Ammon's horn (tissue), 1 donor: ENCODE data around the gene NCKAP1.
"Not testable (repeated sequence)": the region's sequence is repeated elsewhere in the genome, so short reads cannot be mapped to it uniquely, and the experiment has no call there.

ENCODE experiments used
- DNase-seq: peaks from one replicate; pipeline ENCODE4 v3.0.0-alpha.2; 2016; ENCODE audit warnings: low spot score

NCKAP1 gene

GRCh38 chr2:182999348-183000028, 38.8 kb downstream of the NCKAP1 start:
- DNase-seq = no peak

GRCh38 chr2:182994228-182994912, 43.9 kb downstream of the NCKAP1 start:
- no peak for DNase-seq

- DNase-seq = no peak
These were observed 55.3 kb downstream of the NCKAP1 start for GRCh38 chr2:182982941-182983340.

- not testable (repeated sequence) for DNase-seq
These were observed 56.8 kb downstream of the NCKAP1 start for GRCh38 chr2:182981475-182981874.

- DNase-seq = no peak
These were observed 57.6 kb downstream of the NCKAP1 start for GRCh38 chr2:182980652-182981051.

GRCh38 chr2:182980115-182980514, 58.1 kb downstream of the NCKAP1 start:
- DNase-seq = no peak

GRCh38 chr2:182977463-182977862, 60.8 kb downstream of the NCKAP1 start:
- no peak for DNase-seq

GRCh38 chr2:182973441-182974352, 64.6 kb downstream of the NCKAP1 start:
- DNase-seq = no peak

GRCh38 chr2:182972548-182972942, 65.7 kb downstream of the NCKAP1 start:
- DNase-seq = no peak

- DNase-seq = no peak
These were observed 66.3 kb downstream of the NCKAP1 start for GRCh38 chr2:182971820-182972547.

- no peak for DNase-seq
These were observed 67.8 kb downstream of the NCKAP1 start for GRCh38 chr2:182970486-182970885.

GRCh38 chr2:182968493-182968892, 69.8 kb downstream of the NCKAP1 start:
- no peak for DNase-seq

- DNase-seq = not testable (repeated sequence)
These were observed 71.9 kb downstream of the NCKAP1 start for GRCh38 chr2:182966356-182966755.

- DNase-seq = no peak
These were observed 75.6 kb downstream of the NCKAP1 start for GRCh38 chr2:182962641-182963040.

GRCh38 chr2:182960869-182961268, 77.4 kb downstream of the NCKAP1 start:
- not testable (repeated sequence) for DNase-seq

GRCh38 chr2:182954789-182955188, 83.5 kb downstream of the NCKAP1 start:
- DNase-seq = no peak

- DNase-seq = no peak
These were observed 85.4 kb downstream of the NCKAP1 start for GRCh38 chr2:182952741-182953450.

- DNase-seq = no peak
These were observed 86.2 kb downstream of the NCKAP1 start for GRCh38 chr2:182951948-182952663.

- DNase-seq = no peak
These were observed 87.7 kb downstream of the NCKAP1 start for GRCh38 chr2:182950546-182950945.

- DNase-seq = no peak
These were observed 88.6 kb downstream of the NCKAP1 start for GRCh38 chr2:182949572-182950189.
